Activated B cell treated with CpG ODN at 0.5 μM for 24 hours (primary cell): ENCODE results near the gene MPLKIP. TPM values are rescaled to one million over a fixed set of nuclear protein-coding genes. Genes with fewer than 3 reads are reported as not detected.
"Not testable (repeated sequence)": the region's sequence is repeated elsewhere in the genome, so short reads cannot be mapped to it uniquely, and the experiment has no call there.

Source experiments
- ATAC-seq: fragments of 200-7000 bp; cut with Tn5 transposase; one replicate; pipeline ENCODE4 v1.10.0; 2021; ENCODE audit warnings: low read depth, mild to moderate bottlenecking, moderate library complexity
- CTCF ChIA-PET: fragments of 350-600 bp; sonication (Branson Sonifier 250); formaldehyde crosslinking; loops from one replicate; lab custom pipeline; 2021; ENCODE audit warnings: antibody characterized with exemption; lab: Charles Lee
- POLR2A ChIA-PET: fragments of 350-600 bp; sonication (Branson Sonifier 250); formaldehyde crosslinking; loops from one replicate; lab custom pipeline; 2021; ENCODE audit warnings: antibody characterized with exemption; lab: Charles Lee
- DNase-seq: peaks from one replicate; pipeline ENCODE4 v3.0.0; 2022
- H3K27ac Mint-ChIP-seq: one replicate; pipeline ENCODE4 v1.8.0; 2020; ENCODE audit warnings: mixed read lengths
- H3K27me3 Mint-ChIP-seq: one replicate; pipeline ENCODE4 v1.8.0; 2021; ENCODE audit warnings: mixed read lengths
- H3K36me3 Mint-ChIP-seq: one replicate; pipeline ENCODE4 v1.8.0; 2021; ENCODE audit warnings: low read depth, mixed read lengths
- H3K4me1 Mint-ChIP-seq: one replicate; pipeline ENCODE4 v1.8.0; 2021; ENCODE audit warnings: mixed read lengths
- H3K4me3 Mint-ChIP-seq: one replicate; pipeline ENCODE4 v1.8.0; 2020; ENCODE audit warnings: mild to moderate bottlenecking, mixed read lengths
- H3K9me3 Mint-ChIP-seq: one replicate; pipeline ENCODE4 v1.8.0; 2020; ENCODE audit warnings: mixed read lengths
- CTCF ChIP-seq: fragments of 200-600 bp; IDR thresholded peaks from one replicate; pipeline ENCODE4 v1.8.0; 2022; ENCODE audit warnings: antibody characterized with exemption, mild to moderate bottlenecking
- intact Hi-C: fragments of 100-400 bp; cut with micrococcal nuclease; formaldehyde crosslinking; loops from one replicate; pipeline ENCODE4 v1.15.1; 2024
- total RNA-seq: library from RNA; stranded (reverse); gene quantifications from 2 replicates; pipeline ENCODE4 v1.2.3, GENCODE V29; 2022

Gene MPLKIP
- total RNA-seq, 1 donor from 2014 or later = 29.9 TPM

- Mint-ChIP-seq H3K9me3 (peaks cover 5% of the 10 kb centered on the region), H3K27ac (no peak overlapping the region), H3K27me3 (no peaks in the 10 kb centered on the region), H3K36me3 (peaks cover 5% of the 10 kb centered on the region), H3K4me1 (peaks cover 17% of the 10 kb centered on the region), H3K4me3 (no peak overlapping the region)
- ChIA-PET CTCF (no interaction called here), POLR2A (no interaction called here)
- ATAC-seq (no peak), DNase-seq (no peak)
- TF ChIP-seq CTCF = no peak
- intact Hi-C loops = loop anchor here (10.0 kb wide), 2 partner anchors 1567 to 1963 kb away; partner anchors contain the start of genes INHBA and STARD3NL
These were observed 3.1 kb upstream of the MPLKIP start for GRCh38 chr7:40137563-40137962.

- Mint-ChIP-seq H3K4me1 (peaks cover 32% of the 10 kb centered on the region), H3K9me3 (peaks cover 5% of the 10 kb centered on the region), H3K36me3 (peaks cover 9% of the 10 kb centered on the region), H3K27me3 (no peaks in the 10 kb centered on the region), H3K4me3 (peak overlapping the region; percentile 97), H3K27ac (peak overlapping the region; percentile 59)
- intact Hi-C loops = loop anchor here (10.0 kb wide), 2 partner anchors 1570 to 1960 kb away; partner anchors contain the start of genes INHBA and STARD3NL
- CTCF ChIA-PET = interaction anchor here (0.8 to 1.7 kb wide), 9 partner anchors 10 to 1570 kb away, joined by 3 to 6 read pairs (median 3); partner anchors contain the start of gene CDK13
- no peak for DNase-seq
- ATAC-seq = no peak
- POLR2A ChIA-PET = interaction anchor here (0.7 to 2.9 kb wide), 5 partner anchors 186 to 511 kb away, joined by 3 to 26 read pairs (median 4); partner anchors contain the start of gene CDK13
- TF ChIP-seq CTCF = no peak
These were observed 842 bp upstream of the MPLKIP start for GRCh38 chr7:40135317-40135610.

GRCh38 chr7:40133561-40134427 is 628 bp downstream of the MPLKIP start:
- TF ChIP-seq CTCF = no peak
- intact Hi-C loops = loop anchor here (1.0 to 10.0 kb wide), 9 partner anchors 184 to 1959 kb away; partner anchors contain the start of genes INHBA, RALA, STARD3NL and VPS41
- peaks cover 44% of the 10 kb centered on the region for H3K4me1 Mint-ChIP-seq
- peaks cover 5% of the 10 kb centered on the region for H3K9me3 Mint-ChIP-seq
- peak overlapping the region; percentile 97 for H3K27ac Mint-ChIP-seq
- H3K36me3 Mint-ChIP-seq = peaks cover 9% of the 10 kb centered on the region
- POLR2A ChIA-PET = interaction anchor here (0.6 to 2.9 kb wide), 10 partner anchors 16 to 1227 kb away, joined by 3 to 26 read pairs (median 4); partner anchors contain the start of gene CDK13
- DNase-seq (no peak), ATAC-seq (peak; percentile 59)
- peak overlapping the region; percentile 97 for H3K4me3 Mint-ChIP-seq
- CTCF ChIA-PET = interaction anchor here (1.0 to 1.7 kb wide), 7 partner anchors 9 to 1571 kb away, joined by 3 to 6 read pairs (median 3); no protein-coding TSS in a partner anchor
- no peaks in the 10 kb centered on the region for H3K27me3 Mint-ChIP-seq

GRCh38 chr7:40122940-40123254 is 11.5 kb downstream of the MPLKIP start:
- Mint-ChIP-seq H3K4me1 (peaks cover 8% of the 10 kb centered on the region), H3K9me3 (no peaks in the 10 kb centered on the region), H3K4me3 (no peak overlapping the region), H3K27me3 (no peaks in the 10 kb centered on the region), H3K27ac (no peak overlapping the region), H3K36me3 (no peaks in the 10 kb centered on the region)
- POLR2A ChIA-PET = no interaction called here
- ATAC-seq (no peak), DNase-seq (no peak)
- CTCF ChIA-PET = no interaction called here
- intact Hi-C loops = no loop called here
- no peak for TF ChIP-seq CTCF

GRCh38 chr7:40122100-40122939 is 12.1 kb downstream of the MPLKIP start:
- H3K9me3 Mint-ChIP-seq, intact Hi-C loops, H3K27me3 Mint-ChIP-seq, ATAC-seq, H3K27ac Mint-ChIP-seq, H3K4me1 Mint-ChIP-seq, DNase-seq, H3K36me3 Mint-ChIP-seq, H3K4me3 Mint-ChIP-seq, CTCF ChIA-PET: not testable (repeated sequence)
- POLR2A ChIA-PET = interaction anchor here (0.7 kb wide), 1 partner anchor 10 kb away, joined by 4 read pairs; no protein-coding TSS in a partner anchor
